Stromal cell of bone marrow (primary cell): ENCODE data around the gene BMPR2.
A peak's percentile ranks its signal among the peaks of the same experiment; 100 is the strongest.
"Not testable (repeated sequence)": the region's sequence is repeated elsewhere in the genome, so short reads cannot be mapped to it uniquely, and the experiment has no call there.

Experiments
- DNase-seq: peaks from one replicate; pipeline ENCODE4 v3.0.0-alpha.2; 2012; ENCODE audit warnings: low read depth

The BMPR2 gene

GRCh38 chr2:202375609-202376408, at the start of gene BMPR2:
BMPR2 (plus strand) TSS chr2:202376327; CDS start chr2:202377475, 1,148 bp downstream.
- peak; percentile 81 for DNase-seq

- no peak for DNase-seq
Observed at GRCh38 chr2:202327858-202328257, 48.3 kb upstream of the BMPR2 start.

- no peak for DNase-seq
Observed at GRCh38 chr2:202335791-202336467, 40.2 kb upstream of the BMPR2 start.

GRCh38 chr2:202337151-202337550, 39.0 kb upstream of the BMPR2 start:
- DNase-seq: no peak

GRCh38 chr2:202337706-202338346, 38.3 kb upstream of the BMPR2 start:
- no peak for DNase-seq

GRCh38 chr2:202339071-202339870, 36.9 kb upstream of the BMPR2 start:
- DNase-seq: no peak

- DNase-seq: no peak
Observed at GRCh38 chr2:202344178-202344577, 31.9 kb upstream of the BMPR2 start.

- no peak for DNase-seq
Observed at GRCh38 chr2:202346180-202346579, 29.9 kb upstream of the BMPR2 start.

- no peak for DNase-seq
Observed at GRCh38 chr2:202353430-202353829, 22.7 kb upstream of the BMPR2 start.

GRCh38 chr2:202355993-202356505, 20.1 kb upstream of the BMPR2 start:
- DNase-seq: no peak

- not testable (repeated sequence) for DNase-seq
Observed at GRCh38 chr2:202358924-202359323, 17.2 kb upstream of the BMPR2 start.

GRCh38 chr2:202360646-202361045, 15.5 kb upstream of the BMPR2 start:
- DNase-seq: no peak

- DNase-seq: no peak
Observed at GRCh38 chr2:202361108-202361507, 15.0 kb upstream of the BMPR2 start.

GRCh38 chr2:202373490-202373889, 2.6 kb upstream of the BMPR2 start:
- no peak for DNase-seq

GRCh38 chr2:202374383-202374782, 1.7 kb upstream of the BMPR2 start:
- DNase-seq: not testable (repeated sequence)

GRCh38 chr2:202375033-202375608, 1.0 kb upstream of the BMPR2 start:
- no peak for DNase-seq

- DNase-seq: no peak
Observed at GRCh38 chr2:202376460-202377206, 506 bp downstream of the BMPR2 start.

GRCh38 chr2:202377207-202377761, 1.2 kb downstream of the BMPR2 start:
- DNase-seq: no peak

- no peak for DNase-seq
Observed at GRCh38 chr2:202378001-202378400, 1.9 kb downstream of the BMPR2 start.

GRCh38 chr2:202378662-202379358, 2.7 kb downstream of the BMPR2 start:
- no peak for DNase-seq
